Stimulated activated CD4-positive, alpha-beta T cell treated with anti-CD3 and anti-CD28 coated beads, Interleukin-15, amount 100 ng/mL, for 1 hour (primary cell): ENCODE results near the gene GET4.

Source experiments
- DNase-seq, 2 donors: peaks; one replicate each; pipeline ENCODE4 v3.0.0-alpha.2; 2020; ENCODE audit warnings: low read depth in 1 of 2, low spot score in 1 of 2

The GET4 gene

DNA sequence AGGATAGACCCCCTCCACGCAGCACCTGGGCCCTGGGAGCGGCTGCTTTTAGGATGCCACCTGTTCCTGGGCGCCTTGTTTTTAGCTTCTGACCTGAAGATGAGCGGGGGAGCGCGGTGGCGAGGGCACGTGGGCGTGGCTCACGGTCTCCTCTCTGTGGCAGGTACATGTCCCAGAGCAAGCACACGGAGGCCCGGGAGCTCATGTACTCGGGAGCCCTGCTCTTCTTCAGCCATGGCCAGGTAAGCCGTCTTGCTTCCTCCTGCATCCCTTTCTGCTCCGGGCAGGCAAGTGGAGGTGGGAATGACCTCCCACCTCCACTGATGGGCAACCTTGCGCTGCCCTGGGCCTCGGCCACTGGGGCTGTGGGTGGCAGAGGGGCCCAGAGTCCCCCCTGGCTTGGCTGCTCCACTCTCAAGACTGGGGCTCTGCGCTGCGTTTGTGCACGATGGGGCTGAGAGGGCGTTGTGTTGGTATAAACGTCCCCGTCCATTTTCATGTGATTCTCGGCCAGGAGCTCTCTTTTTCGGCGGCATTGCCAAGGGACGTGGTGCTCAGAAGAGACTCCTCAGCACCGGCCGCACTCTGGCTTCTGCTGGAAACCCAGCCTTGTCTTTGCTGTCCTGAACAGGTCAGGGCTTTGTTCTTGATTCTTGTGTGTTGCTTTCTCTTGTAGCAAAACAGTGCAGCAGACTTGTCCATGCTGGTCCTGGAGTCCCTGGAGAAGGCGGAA is 9.7 kb downstream of the GET4 start:
- no peak for DNase-seq

DNA sequence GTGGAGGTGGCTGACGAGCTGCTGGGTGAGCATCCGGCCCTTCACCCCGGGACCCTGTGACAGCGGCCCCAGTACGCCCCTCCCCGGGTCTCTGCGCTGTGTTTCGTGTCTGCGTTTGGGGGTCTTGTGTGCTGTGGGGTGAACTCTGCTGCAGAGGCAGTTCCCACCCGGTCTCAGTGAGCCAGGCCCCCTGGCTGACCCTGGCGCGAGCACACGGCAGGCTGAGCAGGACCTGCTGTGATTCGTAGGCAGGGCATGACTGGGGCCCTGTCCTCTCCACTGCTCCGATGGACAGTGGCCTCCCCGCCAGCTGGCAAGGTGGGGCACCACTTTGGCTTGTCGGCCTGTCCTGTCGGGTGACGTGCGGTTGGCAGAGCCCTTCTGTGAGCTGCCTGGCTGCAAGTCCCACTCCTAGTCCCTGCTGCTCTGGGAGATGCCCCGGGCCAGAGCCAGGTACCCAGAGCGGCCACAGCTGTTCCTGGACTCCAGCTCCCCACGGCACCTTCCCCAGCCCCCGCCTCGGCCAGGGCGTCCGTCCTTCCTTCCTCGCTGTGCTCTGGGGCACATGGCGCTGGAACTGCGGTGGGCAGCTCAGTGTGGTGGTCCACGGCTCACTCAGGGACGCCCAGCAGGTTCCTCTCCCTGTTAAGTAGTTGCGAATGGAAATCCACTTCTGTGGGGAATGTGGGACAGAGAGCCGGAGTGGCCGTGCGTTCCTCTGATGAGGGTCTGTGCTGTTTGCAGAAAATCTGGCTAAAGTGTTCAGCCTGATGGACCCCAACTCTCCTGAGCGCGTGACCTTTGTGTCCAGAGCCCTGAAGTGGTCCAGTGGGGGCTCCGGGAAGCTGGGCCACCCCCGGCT is 10.5 kb downstream of the GET4 start:
- DNase-seq: no peak

DNA sequence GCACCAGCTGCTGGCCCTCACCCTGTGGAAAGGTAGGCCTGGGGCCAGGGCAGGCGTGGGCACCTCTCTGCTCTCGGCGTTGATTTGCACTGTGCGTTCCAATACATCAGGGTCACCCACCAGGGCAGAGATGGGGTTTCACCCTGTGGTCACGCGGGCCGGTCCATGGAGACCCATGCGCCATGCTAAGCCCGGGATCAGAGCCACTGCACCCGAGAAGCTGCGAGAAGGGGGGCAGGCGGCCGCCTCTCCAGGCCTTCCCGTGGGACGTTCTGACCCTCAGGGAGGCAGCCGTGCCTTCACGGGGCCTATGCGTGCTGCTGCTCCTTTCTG is 11.1 kb downstream of the GET4 start:
- no peak for DNase-seq

DNA sequence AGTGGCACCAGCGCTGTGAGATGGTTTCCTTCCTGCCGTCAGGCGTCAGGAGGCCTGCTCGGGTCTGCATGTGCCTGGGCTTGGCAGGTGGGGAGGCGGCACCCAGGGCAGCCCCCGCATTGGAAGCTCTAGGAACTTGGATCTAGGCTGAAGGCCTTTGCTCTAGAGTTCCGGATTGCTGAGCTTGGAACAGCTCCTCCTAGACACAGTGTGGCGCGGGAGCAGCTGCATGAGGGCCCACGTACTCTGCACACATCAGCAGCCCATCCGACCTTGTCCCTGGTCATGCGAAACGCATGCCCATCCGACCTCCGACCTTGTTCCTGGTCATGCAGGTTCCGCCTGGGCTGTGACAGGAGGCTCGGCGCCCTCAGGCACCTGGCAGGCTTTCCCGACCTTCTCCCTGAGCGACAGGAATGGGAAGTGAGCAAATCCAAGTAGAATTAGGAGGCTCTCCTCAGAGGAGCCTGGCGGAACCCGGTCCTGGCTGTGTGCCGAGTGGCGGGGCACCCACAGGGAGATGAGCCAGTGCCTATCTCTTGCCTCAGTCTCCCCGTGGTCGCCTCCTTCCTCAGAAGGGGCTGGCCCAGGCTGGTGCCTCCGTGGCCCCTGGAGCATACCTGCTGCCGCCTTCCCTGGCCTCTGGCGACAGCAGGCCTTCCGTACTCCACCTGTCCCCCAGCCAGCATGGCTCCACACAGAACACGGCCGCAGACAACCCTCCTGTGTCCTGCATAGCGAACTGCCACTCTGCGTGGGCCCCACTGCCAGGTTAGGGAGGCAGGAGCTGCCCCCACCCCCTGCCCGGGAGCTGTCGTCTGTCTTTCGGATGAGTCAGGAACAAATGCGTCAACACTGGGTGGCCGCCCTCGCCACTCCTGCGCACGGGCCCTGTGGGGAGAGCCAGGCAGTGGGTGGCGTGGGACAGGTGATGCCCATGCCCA is 12.0 kb downstream of the GET4 start:
- DNase-seq: no peak

DNA sequence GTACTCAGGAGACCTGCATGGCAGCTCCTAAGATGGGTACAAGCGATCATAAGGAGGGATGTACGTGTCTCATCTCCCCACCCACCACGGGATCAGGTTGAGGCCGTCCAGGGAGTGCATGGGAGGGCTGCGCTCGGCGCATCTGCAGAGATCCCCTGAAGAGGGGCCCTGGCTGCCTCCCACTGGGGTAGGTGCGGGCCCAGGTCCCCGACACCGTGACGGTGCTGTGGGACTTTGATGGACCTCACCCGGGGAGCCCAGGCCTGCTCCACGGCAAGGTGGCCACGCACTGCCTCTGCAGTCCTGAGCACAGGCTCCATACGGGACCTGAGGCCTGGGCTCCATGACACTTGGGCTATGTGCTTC is 12.7 kb downstream of the GET4 start:
- DNase-seq: no peak

DNA sequence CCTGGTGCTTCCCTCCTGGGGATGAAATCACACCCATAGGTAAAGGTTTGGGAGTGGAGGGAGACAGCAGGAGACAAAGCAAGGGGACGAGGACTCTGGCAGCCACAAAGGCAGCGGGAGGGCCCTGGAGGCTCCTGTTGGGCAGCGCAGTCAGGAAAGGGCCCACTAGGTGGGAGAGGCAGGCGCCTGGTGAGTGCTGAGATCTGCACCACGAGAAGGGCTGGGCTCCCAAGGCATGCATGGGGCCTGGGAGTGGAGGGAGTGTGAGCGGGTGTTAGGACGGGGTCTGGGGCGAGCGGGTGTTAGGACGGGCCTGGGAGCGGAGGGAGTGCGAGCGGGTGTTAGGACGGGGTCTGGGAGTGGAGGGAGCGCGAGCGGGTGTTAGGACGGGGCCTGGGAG is 13.0 kb downstream of the GET4 start:
- no peak for DNase-seq

DNA sequence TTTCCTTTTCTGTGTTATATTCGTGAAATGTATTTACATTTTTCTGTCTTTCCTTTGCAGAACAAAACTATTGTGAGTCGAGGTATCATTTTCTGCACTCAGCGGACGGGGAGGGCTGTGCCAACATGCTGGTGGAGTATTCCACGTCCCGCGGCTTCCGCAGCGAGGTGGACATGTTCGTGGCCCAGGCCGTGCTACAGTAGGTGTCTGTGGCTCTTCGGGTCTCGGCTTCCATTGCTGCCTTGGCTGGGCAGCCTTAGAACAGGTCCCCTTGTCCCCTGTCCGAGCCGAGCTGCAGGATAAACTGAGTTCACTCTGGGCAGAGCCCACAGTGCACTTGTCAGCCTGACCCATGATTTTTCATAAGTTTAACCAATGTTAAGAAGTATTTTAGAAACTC is 14.5 kb downstream of the GET4 start:
- no peak for DNase-seq

DNA sequence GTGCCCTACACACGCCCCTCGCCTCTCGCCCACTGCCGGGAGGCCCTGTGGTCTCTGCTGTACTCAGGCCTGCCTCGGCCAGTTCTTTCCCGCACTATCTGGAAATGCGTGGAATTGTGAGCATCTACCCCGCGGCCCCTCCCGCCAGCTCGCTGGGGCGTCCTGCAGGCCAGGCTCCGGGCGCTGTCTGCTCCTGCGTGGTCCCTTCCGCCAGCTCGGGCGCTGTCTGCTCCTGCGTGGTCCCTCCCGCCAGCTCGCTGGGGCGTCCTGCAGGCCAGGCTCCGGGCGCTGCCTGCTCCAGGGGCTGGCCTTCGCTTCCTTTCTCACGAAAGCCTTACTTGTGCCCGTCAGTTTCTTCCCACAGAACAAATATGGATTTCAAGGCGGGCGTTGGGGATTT is 14.9 kb downstream of the GET4 start:
- no peak for DNase-seq

DNA sequence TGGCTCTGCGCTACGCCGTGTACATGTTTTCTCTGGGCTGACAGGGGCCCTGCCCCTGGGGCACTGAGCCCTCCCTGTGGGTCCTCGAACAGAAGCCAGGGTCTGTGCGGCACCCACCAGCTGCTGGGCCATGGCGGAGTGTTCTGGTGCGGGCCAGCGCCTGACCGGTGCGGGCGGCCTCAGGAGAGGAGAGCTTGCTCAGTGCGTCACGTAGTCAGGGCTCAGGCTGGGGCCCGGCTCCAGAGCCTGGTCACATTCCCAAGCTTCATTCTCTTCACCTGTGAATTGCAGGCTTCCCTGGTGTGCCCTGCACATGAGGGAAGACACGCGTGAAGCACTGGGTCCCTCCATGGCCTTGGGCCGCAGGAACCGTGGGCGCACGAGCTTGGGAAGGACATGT is 15.5 kb downstream of the GET4 start:
- no peak for DNase-seq

DNA sequence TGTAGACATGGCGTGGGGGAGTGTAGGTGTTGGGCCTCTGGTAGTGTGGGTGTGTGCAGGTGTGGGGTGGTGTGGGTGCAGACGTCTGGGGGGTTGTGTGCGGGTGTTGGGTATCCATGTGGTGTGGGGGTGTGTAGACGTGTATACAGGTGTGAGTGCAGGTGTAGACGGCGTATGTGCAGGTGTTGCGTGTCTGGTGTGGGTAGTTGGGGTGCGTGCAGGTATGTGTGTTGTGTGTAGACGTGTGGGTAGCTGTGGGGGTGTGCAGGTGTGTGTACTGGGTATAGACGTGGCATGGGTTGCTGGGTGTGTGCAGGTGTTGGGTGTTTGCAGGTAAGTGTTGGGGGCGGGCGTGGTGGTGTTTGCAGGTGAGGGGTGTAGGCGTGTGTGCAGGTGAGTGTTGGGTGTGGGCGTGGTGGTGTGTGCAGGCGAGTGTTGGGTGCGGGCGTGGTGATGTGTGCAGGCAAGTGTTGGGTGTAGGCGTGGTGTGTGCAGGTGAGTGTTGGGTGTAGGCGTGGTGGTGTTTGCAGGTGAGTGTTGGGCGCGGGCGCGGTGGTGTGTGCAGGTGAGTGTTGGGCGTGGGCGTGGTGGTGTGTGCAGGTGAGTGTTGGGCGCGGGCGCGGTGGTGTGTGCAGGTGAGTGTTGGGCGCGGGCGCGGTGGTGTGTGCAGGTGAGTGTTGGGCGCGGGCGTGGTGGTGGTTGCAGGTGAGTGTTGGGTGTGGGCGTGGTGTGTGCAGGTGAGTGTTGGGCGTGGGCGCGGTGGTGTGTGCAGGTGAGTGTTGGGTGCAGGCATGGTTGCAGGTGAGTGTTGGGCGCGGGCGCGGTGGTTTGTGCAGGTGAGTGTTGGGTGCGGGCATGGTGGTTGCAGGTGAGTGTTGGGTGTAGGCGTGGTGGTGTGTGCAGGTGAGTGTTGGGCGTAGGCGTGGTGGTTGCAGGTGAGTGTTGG is 16.6 kb downstream of the GET4 start:
- no peak for DNase-seq

DNA sequence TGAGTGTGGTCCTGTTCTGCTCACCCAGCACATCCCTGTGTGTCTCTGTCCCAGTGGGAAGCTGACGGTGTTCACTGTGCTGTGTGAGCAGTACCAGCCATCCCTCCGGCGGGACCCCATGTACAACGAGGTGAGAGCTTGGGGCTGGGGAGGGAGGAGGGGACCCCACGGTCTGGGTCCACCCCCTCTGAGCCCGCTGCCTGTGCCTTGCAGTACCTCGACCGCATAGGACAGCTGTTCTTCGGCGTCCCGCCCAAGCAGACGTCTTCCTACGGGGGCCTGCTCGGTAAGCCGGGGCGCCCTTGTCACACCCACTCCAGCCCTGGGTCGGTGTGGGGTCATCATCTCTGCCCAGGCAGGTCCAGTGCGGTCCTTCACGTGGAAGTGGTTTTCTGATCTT is 17.3 kb downstream of the GET4 start:
- no peak for DNase-seq

DNA sequence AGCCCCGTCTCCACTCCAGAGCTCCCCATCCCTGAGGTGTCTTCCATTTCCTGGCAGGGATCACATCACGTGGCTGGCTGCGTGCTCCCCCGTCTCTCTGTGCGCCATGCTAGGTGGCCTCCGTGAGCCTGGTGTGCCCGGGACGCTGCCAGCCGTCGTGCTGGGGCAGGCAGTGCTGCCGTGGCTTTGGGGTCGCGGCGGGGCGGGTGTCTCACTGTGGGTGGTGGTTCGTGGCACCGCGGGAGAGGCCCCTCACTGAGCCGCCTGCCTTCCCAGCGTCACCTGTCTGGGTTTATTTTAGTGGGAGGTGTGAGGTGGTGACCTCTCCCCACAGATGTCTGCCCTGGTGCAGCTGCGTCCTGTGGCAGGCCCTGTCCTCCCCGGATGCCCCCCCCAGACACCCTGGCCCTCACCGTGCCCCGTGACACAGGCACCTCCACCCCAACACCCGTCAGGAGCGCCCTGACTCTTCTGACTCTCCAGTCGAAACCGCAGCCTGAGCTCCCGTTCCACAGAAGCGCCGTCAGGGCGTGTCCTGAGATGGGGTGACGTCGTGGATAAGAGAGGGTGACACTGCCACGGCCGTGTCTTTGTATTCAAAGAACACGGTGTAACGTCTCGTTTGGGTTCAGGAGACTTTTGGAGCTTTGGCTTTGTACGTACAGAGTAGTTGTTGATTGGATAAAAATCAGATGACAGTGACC is 18.0 kb downstream of the GET4 start:
- DNase-seq: no peak

DNA sequence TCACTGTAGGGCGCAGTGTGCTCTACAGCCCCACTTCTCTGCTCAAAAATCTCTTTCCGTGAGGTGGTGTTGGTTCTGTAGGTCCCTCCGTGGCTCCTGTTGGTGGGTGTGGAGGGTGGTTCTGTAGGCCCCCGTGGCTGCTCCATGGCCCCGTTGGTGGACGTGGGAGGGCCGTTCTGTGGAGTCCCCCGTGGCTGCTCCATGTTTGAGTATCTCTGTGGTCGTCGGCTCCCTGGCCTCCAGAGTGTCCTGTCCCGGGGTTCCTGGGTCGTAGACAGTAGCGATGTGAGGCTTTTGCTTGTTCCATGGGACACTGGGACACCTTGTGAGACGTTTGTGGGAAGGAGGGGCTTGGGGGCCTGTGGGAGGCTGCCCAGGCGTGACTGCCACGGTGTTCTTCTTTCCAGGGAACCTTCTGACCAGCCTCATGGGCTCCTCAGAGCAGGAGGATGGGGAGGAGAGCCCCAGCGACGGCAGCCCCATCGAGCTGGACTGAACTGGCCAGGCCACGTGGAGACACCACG is 18.6 kb downstream of the GET4 start:
- no peak for DNase-seq

DNA sequence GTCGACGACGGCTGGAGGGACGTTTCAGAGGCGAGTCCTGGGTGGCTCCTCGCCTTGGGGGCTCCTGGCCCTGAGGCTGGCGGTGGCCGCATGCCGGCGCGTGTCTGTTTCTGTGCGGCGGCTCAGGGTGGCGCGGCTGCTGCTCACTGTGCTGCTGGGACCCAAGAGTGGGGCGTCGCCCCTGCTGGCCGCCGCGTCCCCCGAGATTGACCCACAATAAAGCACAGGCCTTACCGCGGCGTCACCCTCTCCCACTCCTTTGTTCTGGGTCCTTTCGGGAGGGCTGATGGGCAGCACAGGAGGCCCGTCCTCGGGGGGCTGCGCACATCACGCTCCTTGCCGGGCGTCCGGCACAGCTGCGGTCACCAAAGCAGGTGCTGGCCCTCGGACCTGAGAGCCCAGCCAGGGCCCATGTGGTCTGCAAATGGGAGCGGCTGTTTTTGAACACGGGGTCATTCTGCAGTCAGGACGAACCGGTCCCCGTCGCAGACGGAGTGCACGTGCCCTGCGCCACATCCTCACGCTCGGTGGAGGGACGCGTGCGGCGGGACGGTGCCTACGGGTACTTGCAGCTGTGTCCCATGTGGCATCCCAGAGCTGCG is 19.2 kb downstream of the GET4 start:
- DNase-seq: no peak

DNA sequence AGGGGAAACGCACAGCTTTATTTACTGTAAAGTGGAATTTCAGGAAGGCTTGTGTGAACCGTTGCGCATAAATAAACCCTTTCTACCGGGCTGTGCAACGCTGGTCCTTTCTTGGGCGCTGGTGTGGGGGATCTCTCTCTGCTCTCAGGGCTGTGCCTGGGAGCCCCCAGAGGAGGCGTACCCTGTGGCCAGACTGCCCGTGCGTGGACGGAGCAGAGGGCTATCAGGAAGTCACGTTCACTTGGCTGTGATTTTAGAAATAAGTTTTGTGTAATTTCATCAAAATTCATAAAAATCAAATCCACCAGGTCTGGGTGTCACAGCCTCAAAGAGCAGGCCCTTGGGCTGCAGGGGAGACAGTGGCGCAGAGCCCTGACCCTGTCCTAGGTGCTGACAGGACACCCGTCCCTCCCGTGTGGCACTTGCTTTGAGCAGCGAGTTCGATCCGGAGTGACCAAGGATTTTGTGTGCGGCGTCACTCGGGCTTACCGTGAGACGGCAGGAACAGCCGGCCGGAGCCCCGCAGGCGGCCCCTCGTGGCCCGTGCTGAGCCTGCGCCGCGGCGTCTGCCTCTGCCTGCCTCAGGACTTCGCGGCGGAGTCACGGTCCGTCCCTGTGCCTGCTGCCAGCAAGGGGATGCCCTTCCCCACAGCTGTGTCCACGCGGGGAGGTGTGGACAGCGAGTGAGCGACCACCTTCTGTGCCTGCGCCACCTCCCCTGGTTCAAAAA is 20.2 kb downstream of the GET4 start:
- no peak for DNase-seq

DNA sequence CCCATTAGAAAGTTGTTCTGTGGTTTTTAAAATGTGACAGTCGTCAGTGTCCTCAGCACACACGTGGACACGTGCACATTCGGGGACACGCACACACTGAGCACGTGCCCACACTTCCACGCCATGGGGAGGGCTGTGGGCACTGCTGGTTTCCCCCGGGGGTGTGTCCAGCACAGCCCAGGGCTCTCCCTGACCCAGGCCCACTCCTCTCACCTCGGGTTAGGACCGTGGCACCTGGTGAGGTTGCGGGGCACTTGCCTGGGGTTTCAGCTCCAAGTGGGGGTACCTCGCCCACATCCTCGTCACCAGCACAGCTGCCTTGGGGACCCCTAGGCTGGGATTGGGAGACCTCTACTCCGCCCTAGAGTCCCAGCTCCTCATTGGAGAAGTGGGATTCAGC is 20.7 kb downstream of the GET4 start:
- no peak for DNase-seq

DNA sequence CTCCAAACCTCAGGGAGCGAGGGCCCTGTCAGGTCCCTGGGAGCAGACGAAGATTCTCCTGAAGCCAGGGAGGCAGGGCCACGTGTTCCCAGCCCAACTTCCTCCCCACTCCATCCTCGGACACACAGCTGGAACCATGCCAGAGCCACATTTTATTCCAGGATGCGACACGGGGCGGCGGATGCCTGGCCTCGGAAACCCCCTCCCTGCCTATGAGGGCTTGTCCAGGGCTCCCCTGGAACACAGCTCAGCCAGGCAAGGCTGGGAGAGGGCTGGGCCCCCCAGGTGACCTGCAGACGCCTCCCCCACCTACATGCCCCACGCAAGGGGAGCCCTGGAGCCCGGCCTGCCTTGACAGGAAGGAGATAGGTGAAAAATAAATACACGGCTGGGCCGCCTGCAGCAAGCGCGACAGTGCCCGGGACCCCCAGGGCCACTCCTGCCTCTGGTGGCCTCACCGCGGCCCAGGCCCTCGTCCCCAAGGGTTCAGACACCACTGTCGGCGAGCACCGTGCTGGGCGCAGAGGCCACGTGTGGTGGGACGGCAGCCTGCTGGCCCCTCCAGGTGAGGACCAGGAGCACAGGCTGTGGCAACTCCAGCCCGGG is 21.5 kb downstream of the GET4 start:
- no peak for DNase-seq

DNA sequence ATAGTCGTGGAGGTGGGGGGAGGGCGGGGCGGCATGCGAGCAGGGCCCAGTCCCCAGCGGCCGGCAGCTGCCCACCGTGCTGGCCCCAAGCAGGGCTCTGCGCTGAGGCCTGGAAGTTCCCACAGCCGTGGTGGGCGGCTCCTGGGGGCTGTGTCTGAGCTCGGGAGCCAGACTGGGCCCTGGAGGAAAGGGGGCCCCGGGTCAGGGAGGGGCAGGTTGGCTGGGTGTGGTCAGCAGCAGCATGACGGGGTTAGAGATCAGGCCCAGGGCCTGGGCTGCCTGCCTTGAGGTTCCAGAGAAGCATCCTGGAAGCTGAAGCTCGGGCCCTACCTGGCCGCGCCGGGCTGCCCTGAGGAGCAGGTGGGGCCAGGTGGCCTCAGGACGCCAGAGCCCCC is 22.1 kb downstream of the GET4 start:
- DNase-seq: no peak
